Measurements from ENCODE around the gene PGA3.
A peak's percentile ranks its signal among the peaks of the same experiment; 100 is the strongest.
"Not testable (repeated sequence)": the region's sequence is repeated elsewhere in the genome, so short reads cannot be mapped to it uniquely, and the experiment has no call there.

The PGA3 gene

DNA sequence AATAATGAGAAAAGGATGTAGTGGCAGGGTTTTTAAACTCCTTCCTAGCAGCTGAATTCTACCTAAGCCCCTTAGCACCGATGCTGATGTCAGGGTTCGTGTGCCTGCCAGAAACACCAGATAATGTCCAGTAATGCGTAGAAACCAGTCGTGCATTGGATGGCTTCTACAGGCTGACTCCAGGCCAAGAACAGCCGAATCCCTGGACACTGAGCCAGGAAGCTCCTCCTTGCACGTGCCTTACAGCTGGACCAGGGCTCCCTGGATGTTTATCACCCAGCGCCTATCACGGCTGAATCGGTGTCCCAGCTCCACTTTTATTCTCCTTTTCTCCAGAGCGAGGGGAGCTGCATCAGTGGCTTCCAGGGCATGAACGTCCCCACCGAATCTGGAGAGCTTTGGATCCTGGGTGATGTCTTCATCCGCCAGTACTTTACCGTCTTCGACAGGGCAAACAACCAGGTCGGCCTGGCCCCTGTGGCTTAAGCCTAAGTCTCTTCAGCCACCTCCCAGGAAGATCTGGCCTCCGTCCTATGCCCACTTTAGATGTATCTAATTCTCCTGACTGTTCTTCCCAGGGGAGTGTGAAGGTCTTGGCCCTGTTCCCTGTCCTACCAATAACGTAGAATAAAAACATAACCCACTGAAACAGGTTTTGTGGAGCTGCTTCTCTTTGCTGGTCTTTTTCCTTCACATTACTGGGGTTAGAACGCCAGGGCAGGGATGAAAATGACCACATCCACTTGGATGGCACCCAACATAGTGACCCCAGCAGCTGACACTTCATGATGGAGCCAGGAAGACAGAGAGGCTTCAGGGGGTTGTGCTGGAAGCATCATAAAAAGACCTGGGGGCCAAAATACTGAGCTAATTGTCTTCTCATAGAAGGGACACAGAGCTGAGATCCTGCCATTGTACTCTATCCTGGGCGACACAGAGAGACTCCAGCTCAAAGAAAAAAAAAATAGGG lies 47.8 kb downstream of the PGA3 start:
- not testable (repeated sequence) for DNase-seq (ENCODE audit: low spot score)

DNA sequence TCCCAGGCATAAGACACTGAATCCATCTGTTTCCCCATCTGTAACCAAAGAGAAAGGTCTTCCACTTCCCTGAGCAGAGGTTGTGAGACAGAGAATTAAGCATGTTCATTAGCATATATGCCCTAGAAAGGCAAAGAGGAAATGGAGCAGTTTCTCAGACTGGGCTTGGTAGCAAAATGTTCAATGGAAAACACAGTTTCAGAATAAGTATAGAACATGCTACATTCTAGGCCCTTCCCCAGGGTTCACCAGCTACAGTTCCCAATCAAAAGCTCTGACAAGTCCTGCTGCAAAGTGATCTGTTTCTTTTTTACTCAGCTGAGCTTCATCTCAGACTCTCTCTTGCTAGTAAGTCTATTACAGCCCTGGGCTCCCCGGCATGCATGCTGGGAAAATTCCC lies 49.0 kb downstream of the PGA3 start:
- not testable (repeated sequence) for DNase-seq (ENCODE audit: low spot score)

DNA sequence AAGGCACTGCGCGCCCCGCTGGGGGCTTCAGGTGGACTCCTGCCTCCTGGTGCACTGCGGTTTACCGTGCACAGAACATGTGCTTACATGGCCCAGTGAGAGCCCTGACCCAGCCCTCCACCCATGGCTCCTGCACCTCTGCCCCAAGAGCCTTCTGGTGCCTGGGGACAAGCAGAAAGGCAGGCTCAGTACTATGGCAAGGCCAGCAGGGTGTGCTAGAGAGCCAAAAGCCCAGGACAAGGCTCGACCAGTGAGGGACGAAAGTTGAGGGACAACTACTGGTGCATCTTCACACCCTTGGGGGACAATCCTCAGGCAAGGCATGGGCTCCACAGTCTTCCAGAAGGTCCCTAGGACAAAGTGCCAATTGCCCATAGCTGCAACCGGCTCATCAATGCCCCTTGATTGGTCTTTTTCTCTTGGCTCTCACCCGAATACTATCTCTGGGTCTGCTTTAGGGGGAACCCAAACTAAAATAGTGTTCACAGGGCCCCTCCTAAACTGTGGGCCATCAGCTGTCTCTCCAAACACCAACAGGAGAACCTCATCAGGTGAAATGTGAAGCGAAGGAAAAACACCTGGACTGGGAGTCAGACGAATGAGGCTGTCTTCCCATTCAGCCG lies 51.2 kb downstream of the PGA3 start:
- peak; percentile 47 for DNase-seq (ENCODE audit: low spot score)

DNA sequence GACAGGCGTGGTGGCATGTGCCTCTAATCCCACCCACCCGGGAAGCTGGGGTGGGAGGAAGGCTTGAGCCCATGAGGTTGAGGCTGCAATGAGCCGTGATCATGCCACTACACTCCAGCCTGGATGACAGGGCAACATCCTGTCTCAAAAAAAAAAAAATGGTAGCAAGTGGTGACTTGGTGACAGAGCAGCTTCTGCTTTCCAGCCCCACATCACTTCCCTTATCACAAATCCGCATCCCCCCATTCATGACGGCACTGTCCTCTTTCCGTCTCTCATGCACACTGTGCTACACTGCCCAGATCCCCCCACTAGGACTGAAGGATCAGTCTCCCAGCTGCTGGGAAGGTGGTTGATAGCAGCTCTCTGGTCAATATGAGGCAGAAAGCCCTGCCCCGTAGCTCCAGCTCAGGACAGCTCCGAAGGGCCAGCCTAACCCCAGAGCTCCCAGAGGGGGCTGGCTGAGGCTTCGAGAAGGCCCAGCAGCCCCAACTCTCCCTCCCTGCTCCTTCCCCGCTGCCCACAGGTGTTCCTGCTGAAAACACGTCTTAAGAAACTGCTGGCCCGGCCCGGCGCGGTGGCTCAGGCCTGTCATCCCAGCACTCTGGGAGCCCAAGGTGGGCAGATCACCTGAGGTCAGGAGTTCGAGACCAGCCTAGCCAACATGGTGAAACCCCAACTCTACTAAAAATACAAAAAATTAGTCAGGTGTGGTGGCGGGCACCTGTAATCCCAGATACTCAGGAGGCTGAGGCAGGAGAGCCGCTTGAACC lies 53.6 kb downstream of the PGA3 start:
- DNase-seq (ENCODE audit: low spot score), result no peak

DNA sequence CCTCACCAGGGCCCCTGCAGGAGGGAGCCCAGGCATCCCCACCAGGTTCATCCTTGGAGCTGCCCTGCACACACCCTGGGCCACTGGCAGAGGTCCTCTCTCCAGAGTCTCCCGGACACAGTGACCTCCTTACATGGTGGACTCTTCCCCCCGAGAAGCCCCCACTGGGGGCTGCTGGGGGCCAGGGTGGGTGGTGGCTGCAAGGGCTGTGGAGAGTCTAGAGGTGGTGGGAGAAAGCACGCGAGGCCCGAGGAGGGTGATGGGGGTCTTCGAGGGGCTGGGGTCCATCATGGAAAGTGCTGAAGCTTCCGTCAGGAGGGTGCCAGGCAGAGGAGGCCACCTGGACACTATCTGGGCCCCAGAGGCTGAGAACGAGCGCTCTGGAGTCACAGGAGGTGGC lies 55.2 kb downstream of the PGA3 start:
- no peak for DNase-seq (ENCODE audit: low spot score)

DNA sequence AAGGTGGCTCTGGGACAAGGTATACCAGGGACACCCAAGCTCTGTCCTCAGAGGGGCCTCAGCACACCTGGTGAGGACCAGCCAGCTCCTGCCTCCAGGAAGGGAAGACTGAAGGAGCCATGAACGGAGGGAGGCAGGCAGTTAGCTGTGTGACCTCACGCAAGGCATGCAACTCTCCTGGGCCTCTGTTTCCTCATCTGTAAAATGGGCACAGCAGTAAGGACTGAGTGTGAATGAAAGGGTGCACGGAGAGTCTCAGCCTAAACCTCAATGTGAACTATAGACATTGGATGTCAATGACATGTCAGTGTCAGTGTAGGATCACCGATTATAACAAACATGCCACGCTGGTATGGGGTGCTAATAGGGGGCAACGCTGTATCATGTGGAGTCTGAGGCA lies 56.0 kb downstream of the PGA3 start:
- DNase-seq (ENCODE audit: low spot score), result no peak

Measured in cerebellar cortex (tissue), 1 donor.